ENCODE results near the gene LMF1. TPM values are rescaled to one million over a fixed set of nuclear protein-coding genes. Genes with fewer than 3 reads are reported as not detected.
"Not testable (repeated sequence)": the region's sequence is repeated elsewhere in the genome, so short reads cannot be mapped to it uniquely, and the experiment has no call there.

The LMF1 gene
- total and polyA plus RNA-seq, 5 donors from 2014 or later, result 9.9 to 40.0 (median 12.4) TPM

DNA sequence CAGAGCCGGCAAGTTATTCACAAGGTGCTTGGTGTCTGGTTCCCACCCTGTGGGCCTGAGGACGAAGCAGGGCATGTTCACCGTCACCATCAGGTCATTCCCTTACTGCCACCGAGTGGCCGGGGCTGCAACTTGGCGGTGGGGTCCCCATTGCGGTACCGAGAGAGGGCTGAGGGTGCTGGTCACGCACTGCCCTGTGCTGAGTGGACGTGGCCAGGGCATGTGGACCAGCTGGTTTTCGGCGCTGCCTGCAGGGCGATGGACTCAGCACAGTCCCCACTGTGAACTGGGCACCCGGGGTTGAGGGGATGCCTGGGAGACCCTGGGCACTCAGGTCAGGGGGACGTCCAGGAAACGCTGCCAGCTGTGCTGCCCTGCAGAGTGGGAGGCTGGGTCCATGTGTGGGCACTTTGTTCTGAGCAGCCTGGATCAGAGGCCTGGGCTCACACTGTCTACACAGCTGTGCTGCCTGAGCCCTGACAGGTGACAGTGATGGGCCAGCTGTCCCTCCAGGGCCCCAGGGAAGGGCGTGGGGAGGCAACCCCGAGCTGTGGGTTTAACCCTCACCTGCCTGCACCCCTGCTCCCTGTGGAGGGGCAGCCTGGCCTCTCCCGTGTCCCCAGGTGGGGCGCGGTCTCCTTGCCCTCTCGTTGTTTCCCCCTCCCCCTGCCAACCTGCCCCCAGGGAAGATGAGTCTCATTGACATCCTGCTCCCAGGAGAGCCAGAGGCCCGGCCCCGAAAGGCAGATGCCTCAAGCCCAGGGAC is 131.0 kb downstream of the LMF1 start:
- no peaks in the 10 kb centered on the region for H3K27me3 Mint-ChIP-seq
- no peak overlapping the region for H3K27ac ChIP-seq (ENCODE audit: insufficient read depth, low read length, poor library complexity, severe bottlenecking)
- H3K9me3 Mint-ChIP-seq, result peaks cover 0 to 16% (median 4%) of the 10 kb centered on the region in 7 donors
- peaks cover 10 to 17% of the 10 kb centered on the region in 2 experiments for H3K9me3 ChIP-seq (ENCODE audit: control insufficient read depth in 2 of 2, low read length in 2 of 2)
- no peak overlapping the region for H3K4me3 ChIP-seq (ENCODE audit: low read depth, low read length)
- H3K36me3 ChIP-seq (ENCODE audit: control insufficient read depth, insufficient read depth, low read length), result no peaks in the 10 kb centered on the region
- no peak for ATAC-seq (ENCODE audit: low read depth in 2 of 2)
- no peak for DNase-seq
- H3K27ac Mint-ChIP-seq, result no peak overlapping the region
- H3K4me1 ChIP-seq (ENCODE audit: control insufficient read depth, insufficient read depth, low read length, poor library complexity, severe bottlenecking), result no peaks in the 10 kb centered on the region
- H3K4me1 Mint-ChIP-seq, result no peaks in the 10 kb centered on the region
- H3K27me3 ChIP-seq (ENCODE audit: control insufficient read depth, insufficient read depth, low read length), result no peaks in the 10 kb centered on the region
- no peaks in the 10 kb centered on the region for H3K36me3 Mint-ChIP-seq
- H3K4me3 Mint-ChIP-seq, result no peak overlapping the region

DNA sequence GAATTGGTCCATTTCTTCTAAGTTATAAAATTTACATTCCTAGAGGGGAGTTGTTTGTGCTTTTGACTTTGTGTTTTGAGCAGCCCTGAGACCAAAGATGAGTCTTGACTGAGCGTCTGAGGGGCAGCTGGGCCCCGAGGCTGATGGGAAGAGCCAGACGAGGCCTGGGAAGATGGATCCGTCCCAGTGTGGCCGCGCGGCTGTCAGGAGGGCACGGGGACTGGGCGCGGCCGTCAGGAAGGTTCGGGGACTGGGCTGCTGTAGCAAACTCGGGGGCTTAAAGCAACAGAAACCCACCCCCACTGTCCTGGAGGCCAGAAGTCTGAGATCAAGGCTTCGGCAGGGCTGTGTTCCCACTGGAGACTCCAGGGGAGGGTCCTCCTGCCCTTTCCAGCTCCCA is 132.0 kb downstream of the LMF1 start:
- no peak overlapping the region for H3K27ac ChIP-seq (ENCODE audit: insufficient read depth, low read length, poor library complexity, severe bottlenecking)
- no peak overlapping the region for H3K4me3 Mint-ChIP-seq
- H3K9me3 ChIP-seq (ENCODE audit: control insufficient read depth in 2 of 2, low read length in 2 of 2), result peaks cover 10 to 17% of the 10 kb centered on the region in 2 experiments
- H3K4me1 Mint-ChIP-seq, result no peaks in the 10 kb centered on the region
- H3K36me3 ChIP-seq (ENCODE audit: control insufficient read depth, insufficient read depth, low read length), result no peaks in the 10 kb centered on the region
- H3K36me3 Mint-ChIP-seq, result no peaks in the 10 kb centered on the region
- DNase-seq (no peak), ATAC-seq (ENCODE audit: low read depth in 2 of 2) (no peak)
- no peak overlapping the region for H3K27ac Mint-ChIP-seq
- peaks cover 0 to 16% (median 4%) of the 10 kb centered on the region in 7 donors for H3K9me3 Mint-ChIP-seq
- H3K27me3 Mint-ChIP-seq, result no peaks in the 10 kb centered on the region
- H3K4me1 ChIP-seq (ENCODE audit: control insufficient read depth, insufficient read depth, low read length, poor library complexity, severe bottlenecking), result no peaks in the 10 kb centered on the region
- H3K27me3 ChIP-seq (ENCODE audit: control insufficient read depth, insufficient read depth, low read length), result no peaks in the 10 kb centered on the region
- no peak overlapping the region for H3K4me3 ChIP-seq (ENCODE audit: low read depth, low read length)

DNA sequence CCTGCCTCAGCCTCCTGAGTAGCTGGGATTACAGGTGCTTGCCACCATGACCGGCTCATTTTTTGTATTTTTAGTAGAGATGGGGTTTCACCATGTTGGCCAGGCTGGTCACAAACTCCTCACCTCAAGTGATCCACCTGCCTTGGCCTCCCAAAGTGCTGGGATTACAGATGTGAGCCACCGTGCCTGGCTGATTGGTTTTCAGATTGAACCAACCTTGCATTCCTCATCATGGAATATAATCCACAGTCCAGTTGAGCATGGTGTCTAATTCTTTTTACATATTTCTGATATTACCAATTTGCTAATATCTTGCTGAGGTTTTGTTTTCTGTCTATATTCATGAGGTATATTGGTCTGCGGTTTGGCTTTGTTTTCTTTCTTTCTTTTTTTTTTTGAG is 134.0 kb downstream of the LMF1 start:
- H3K4me3 ChIP-seq (ENCODE audit: low read depth, low read length); H3K36me3 Mint-ChIP-seq; H3K4me3 Mint-ChIP-seq; H3K27ac Mint-ChIP-seq; H3K36me3 ChIP-seq (ENCODE audit: control insufficient read depth, insufficient read depth, low read length); DNase-seq; H3K27me3 Mint-ChIP-seq; H3K4me1 ChIP-seq (ENCODE audit: control insufficient read depth, insufficient read depth, low read length, poor library complexity, severe bottlenecking); ATAC-seq (ENCODE audit: low read depth in 2 of 2); H3K4me1 Mint-ChIP-seq; H3K27me3 ChIP-seq (ENCODE audit: control insufficient read depth, insufficient read depth, low read length); H3K27ac ChIP-seq (ENCODE audit: insufficient read depth, low read length, poor library complexity, severe bottlenecking): not testable (repeated sequence)
- peaks cover 0 to 16% (median 4%) of the 10 kb centered on the region in 7 donors for H3K9me3 Mint-ChIP-seq
- peaks cover 10 to 17% of the 10 kb centered on the region in 2 experiments for H3K9me3 ChIP-seq (ENCODE audit: control insufficient read depth in 2 of 2, low read length in 2 of 2)

DNA sequence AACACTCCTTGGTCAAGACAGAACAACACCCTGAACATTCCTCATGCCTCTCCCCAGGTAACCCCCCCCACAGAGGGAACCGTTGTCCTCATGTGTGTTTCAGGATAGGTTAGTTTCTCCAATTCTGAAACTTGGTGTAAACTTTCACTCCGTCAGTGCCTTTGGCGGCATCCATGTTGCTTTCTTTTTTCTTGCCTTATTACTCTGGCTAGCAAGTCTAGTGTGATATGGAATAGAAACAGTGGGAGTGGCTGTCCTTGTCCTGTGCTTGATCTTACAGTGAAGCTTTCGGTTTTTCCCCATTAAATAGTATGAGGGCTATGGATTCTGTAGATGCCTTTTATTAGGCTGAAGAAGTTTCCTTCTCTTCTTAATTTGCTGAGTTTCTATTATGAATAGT is 134.6 kb downstream of the LMF1 start:
- H3K27me3 Mint-ChIP-seq, result no peaks in the 10 kb centered on the region
- H3K36me3 ChIP-seq (ENCODE audit: control insufficient read depth, insufficient read depth, low read length), result no peaks in the 10 kb centered on the region
- no peak overlapping the region for H3K4me3 ChIP-seq (ENCODE audit: low read depth, low read length)
- no peak overlapping the region for H3K4me3 Mint-ChIP-seq
- peaks cover 0 to 16% (median 4%) of the 10 kb centered on the region in 7 donors for H3K9me3 Mint-ChIP-seq
- H3K36me3 Mint-ChIP-seq, result no peaks in the 10 kb centered on the region
- no peaks in the 10 kb centered on the region for H3K4me1 ChIP-seq (ENCODE audit: control insufficient read depth, insufficient read depth, low read length, poor library complexity, severe bottlenecking)
- peaks cover 10 to 17% of the 10 kb centered on the region in 2 experiments for H3K9me3 ChIP-seq (ENCODE audit: control insufficient read depth in 2 of 2, low read length in 2 of 2)
- ATAC-seq (ENCODE audit: low read depth in 2 of 2) (no peak), DNase-seq (no peak)
- no peak overlapping the region for H3K27ac ChIP-seq (ENCODE audit: insufficient read depth, low read length, poor library complexity, severe bottlenecking)
- H3K27me3 ChIP-seq (ENCODE audit: control insufficient read depth, insufficient read depth, low read length), result no peaks in the 10 kb centered on the region
- no peaks in the 10 kb centered on the region for H3K4me1 Mint-ChIP-seq
- H3K27ac Mint-ChIP-seq, result no peak overlapping the region

DNA sequence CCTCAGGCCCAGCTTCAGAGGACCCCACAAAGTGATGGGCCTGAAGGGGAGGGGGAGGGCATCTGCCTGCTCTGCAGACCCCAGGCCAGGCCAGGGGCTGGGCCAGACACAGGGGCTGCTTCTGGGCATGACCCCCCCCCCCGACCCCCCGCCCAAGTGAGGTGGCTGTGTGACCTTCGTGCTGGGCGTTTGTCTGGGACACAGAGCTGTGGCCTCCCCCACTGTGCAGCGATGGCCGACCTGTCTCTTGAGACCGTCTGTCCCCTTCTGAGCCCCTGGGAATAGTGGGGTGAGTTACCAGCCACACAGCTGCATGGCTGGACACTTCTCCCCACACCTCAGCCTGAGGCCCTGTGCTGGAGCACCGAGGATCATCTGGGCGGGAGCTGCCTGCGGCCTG is 135.4 kb downstream of the LMF1 start:
- H3K9me3 ChIP-seq (ENCODE audit: control insufficient read depth in 2 of 2, low read length in 2 of 2), result peaks cover 10 to 17% of the 10 kb centered on the region in 2 experiments
- H3K36me3 ChIP-seq (ENCODE audit: control insufficient read depth, insufficient read depth, low read length), result no peaks in the 10 kb centered on the region
- Mint-ChIP-seq H3K4me3 (no peak overlapping the region), H3K4me1 (no peaks in the 10 kb centered on the region), H3K27ac (no peak overlapping the region), H3K27me3 (no peaks in the 10 kb centered on the region), H3K9me3 (peaks cover 0 to 16% (median 4%) of the 10 kb centered on the region in 7 donors), H3K36me3 (no peaks in the 10 kb centered on the region)
- no peaks in the 10 kb centered on the region for H3K4me1 ChIP-seq (ENCODE audit: control insufficient read depth, insufficient read depth, low read length, poor library complexity, severe bottlenecking)
- no peak for ATAC-seq (ENCODE audit: low read depth in 2 of 2)
- no peak for DNase-seq
- H3K27me3 ChIP-seq (ENCODE audit: control insufficient read depth, insufficient read depth, low read length), result no peaks in the 10 kb centered on the region
- no peak overlapping the region for H3K4me3 ChIP-seq (ENCODE audit: low read depth, low read length)
- no peak overlapping the region for H3K27ac ChIP-seq (ENCODE audit: insufficient read depth, low read length, poor library complexity, severe bottlenecking)

DNA sequence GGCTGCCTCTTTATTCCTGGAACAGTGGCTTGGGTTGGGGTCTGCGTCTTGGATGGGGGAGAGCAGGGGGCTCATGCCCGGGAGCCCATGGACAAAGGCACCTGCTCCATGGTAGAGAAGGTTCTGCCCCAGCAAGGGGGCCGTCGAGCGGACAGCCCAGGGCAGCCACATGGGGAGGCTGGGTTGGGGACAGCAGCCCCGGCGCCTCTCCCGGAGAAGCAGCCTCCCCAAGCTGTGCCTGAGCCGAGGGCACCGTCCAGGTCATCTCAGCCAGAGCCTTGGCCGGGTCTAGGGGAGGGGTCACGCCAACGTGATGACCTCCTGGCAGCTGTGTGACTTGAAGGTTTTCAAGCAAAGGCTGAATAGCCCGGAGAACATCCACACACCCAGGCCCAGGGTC is 137.4 kb downstream of the LMF1 start:
- H3K27me3 ChIP-seq (ENCODE audit: control insufficient read depth, insufficient read depth, low read length), result no peaks in the 10 kb centered on the region
- Mint-ChIP-seq H3K27me3 (no peaks in the 10 kb centered on the region), H3K36me3 (no peaks in the 10 kb centered on the region), H3K4me1 (no peaks in the 10 kb centered on the region), H3K27ac (no peak overlapping the region), H3K4me3 (no peak overlapping the region), H3K9me3 (peaks cover 0 to 16% (median 2%) of the 10 kb centered on the region in 7 donors)
- H3K4me1 ChIP-seq (ENCODE audit: control insufficient read depth, insufficient read depth, low read length, poor library complexity, severe bottlenecking), result no peaks in the 10 kb centered on the region
- H3K9me3 ChIP-seq (ENCODE audit: control insufficient read depth in 2 of 2, low read length in 2 of 2), result peaks cover 10 to 17% of the 10 kb centered on the region in 2 experiments
- ATAC-seq (ENCODE audit: low read depth in 2 of 2), result no peak
- H3K27ac ChIP-seq (ENCODE audit: insufficient read depth, low read length, poor library complexity, severe bottlenecking), result no peak overlapping the region
- no peak for DNase-seq
- no peak overlapping the region for H3K4me3 ChIP-seq (ENCODE audit: low read depth, low read length)
- H3K36me3 ChIP-seq (ENCODE audit: control insufficient read depth, insufficient read depth, low read length), result no peaks in the 10 kb centered on the region

DNA sequence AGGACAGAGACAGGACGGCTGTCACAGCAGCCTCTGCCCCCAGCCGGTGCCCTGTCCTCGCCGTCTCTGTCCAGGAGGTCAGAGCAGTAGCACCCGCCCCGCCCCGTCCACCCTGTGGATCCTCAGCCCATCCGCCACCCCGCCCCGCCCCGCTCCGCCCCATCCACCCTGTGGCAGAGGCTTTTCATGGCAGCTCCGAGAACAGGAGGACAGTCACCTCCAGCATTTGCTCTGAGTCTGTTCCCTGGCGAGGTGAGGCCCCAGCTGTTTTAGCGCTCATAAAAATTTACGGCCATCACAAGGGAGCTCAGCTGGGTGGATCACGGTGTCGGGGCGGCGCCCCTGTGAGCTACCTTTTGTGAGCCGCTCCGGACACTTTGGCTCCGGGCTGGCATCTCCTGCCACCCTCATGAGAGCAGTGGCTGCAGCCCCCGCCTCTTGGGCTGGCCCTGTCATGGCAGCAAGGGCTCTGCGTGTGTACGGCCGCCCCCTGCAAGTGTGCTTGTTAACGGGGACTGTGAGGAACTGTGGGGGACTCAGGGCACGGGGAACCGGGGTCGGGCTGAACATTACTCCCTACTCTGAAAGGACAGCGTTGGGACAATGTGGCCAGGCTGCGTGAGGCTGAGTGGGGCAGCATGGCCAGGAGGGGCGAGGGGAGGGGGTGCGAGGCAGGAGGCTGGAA is 138.0 kb downstream of the LMF1 start:
- Histone ChIP-seq H3K4me1 (ENCODE audit: control insufficient read depth, insufficient read depth, low read length, poor library complexity, severe bottlenecking) (no peaks in the 10 kb centered on the region), H3K9me3 (ENCODE audit: control insufficient read depth in 2 of 2, low read length in 2 of 2) (peaks cover 10 to 17% of the 10 kb centered on the region in 2 experiments), H3K4me3 (ENCODE audit: low read depth, low read length) (no peak overlapping the region), H3K27me3 (ENCODE audit: control insufficient read depth, insufficient read depth, low read length) (no peaks in the 10 kb centered on the region), H3K36me3 (ENCODE audit: control insufficient read depth, insufficient read depth, low read length) (no peaks in the 10 kb centered on the region), H3K27ac (ENCODE audit: insufficient read depth, low read length, poor library complexity, severe bottlenecking) (no peak overlapping the region)
- Mint-ChIP-seq H3K9me3 (peaks cover 0 to 16% (median 2%) of the 10 kb centered on the region in 7 donors), H3K4me3 (no peak overlapping the region), H3K36me3 (no peaks in the 10 kb centered on the region), H3K4me1 (no peaks in the 10 kb centered on the region), H3K27me3 (no peaks in the 10 kb centered on the region), H3K27ac (no peak overlapping the region)
- no peak for DNase-seq
- ATAC-seq (ENCODE audit: low read depth in 2 of 2), result no peak
